Testis (tissue), 3 donors: Measurements from ENCODE around the gene VSIG10L. TPM values are rescaled to one million over a fixed set of nuclear protein-coding genes. Genes with fewer than 3 reads are reported as not detected.
A peak's percentile ranks its signal among the peaks of the same experiment; 100 is the strongest.

Experiments used
- DNase-seq: peaks from one replicate; pipeline ENCODE4 v3.0.0-alpha.2; 2019
- H3K27ac ChIP-seq, 2 donors: fragments of 200-600 bp; sonication (generic); one replicate each; pipeline ENCODE4 v1.5.1; 2019
- H3K27me3 ChIP-seq: fragments of 200-600 bp; sonication (generic); one replicate; pipeline ENCODE4 v1.5.1; 2019
- H3K36me3 ChIP-seq: fragments of 200-600 bp; sonication (generic); one replicate; pipeline ENCODE4 v1.5.1; 2017; ENCODE audit warnings: low read depth; ENCODE audit errors: missing control alignments
- H3K4me1 ChIP-seq: fragments of 200-600 bp; sonication (generic); one replicate; pipeline ENCODE4 v1.5.1; 2019
- H3K4me3 ChIP-seq, 2 donors: fragments of 200-600 bp; sonication (generic); one replicate each; pipeline ENCODE4 v1.5.1; 2017 to 2019
- H3K9me3 ChIP-seq: fragments of 200-600 bp; sonication (generic); one replicate; pipeline ENCODE4 v1.5.1; 2017
- CTCF ChIP-seq, 3 experiments: fragments of 450-650 bp in 2 of 3; fragments of 200-600 bp in 1 of 3; sonication (generic) in 1 of 3; IDR thresholded peaks; one replicate each; pipeline ENCODE4 v1.5.1; 2016 to 2019; ENCODE audit warnings: antibody characterized with exemption in 3 of 3, mild to moderate bottlenecking in 2 of 3, moderate library complexity in 1 of 3
- POLR2A ChIP-seq: fragments of 450-650 bp; IDR thresholded peaks from one replicate; pipeline ENCODE4 v1.6.1; 2017; ENCODE audit warnings: antibody characterized with exemption, mild to moderate bottlenecking, moderate library complexity
- WGBS, 2 donors: methylation state at CpG; one replicate each; pipeline ENCODE4 v1.1.5; 2018; 5-methylcytosine and 5-hydroxymethylcytosine counted together
- intact Hi-C: fragments of 100-400 bp; cut with DNase I; formaldehyde crosslinking; loops from one replicate; pipeline ENCODE4 v1.15.1; 2023; ENCODE audit warnings: low total_unique reads
- polyA plus RNA-seq: library from polyadenylated mRNA; stranded (reverse); fragments of 350-450 nt; fragmentation: Illumina TruSeq; extraction: RNeasy Lipid Tissue Mini Kit (QIAGEN cat#74804); gene quantifications from one replicate; pipeline ENCODE4 v1.2.3, GENCODE V29; 2014; ENCODE audit warnings: low read depth, low replicate concordance; ENCODE audit not compliant: insufficient read depth
- total RNA-seq, 2 donors: library from RNA; depleted of rRNA; stranded (reverse); fragments of >200 nt; gene quantifications; one replicate each; pipeline ENCODE4 v1.2.3, GENCODE V29; 2016

Gene VSIG10L
- total and polyA plus RNA-seq, 3 donors from 2014 or later, result 5.8 to 12.0 (median 10.5) TPM

DNA sequence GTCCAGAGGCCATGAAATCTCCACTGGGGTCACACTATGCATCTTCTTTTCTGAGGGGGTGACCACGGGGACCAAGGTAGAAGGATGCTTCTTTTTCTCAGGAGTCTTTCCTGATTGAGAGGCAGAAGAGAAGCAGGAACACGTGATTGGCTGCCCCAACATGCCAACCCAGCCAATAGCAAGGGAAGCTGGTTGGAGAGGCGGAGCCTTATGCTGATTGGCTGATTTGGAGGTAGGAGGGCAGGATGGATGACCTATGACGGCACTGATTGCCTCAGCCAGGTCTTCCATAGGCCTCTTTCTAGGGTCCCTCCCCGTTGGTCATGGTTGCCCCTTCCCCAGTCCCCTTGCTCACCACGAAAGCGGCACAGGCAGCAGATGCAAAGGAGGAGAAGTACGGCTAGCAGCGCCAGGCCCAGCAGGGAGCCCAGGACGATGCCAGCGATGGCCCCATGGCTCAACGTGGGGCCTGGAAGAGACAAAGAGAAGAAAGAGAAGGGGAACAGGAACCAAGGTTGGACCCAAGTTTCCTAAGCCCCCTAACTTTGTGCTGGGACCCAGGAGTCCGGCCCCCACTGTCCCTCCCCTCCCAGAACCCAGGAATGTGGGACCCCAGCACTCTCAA lies 8.0 kb downstream of the VSIG10L start:
- TF ChIP-seq POLR2A, result no peak
- TF ChIP-seq CTCF (IDR thresholded peaks at IDR 0.05), result no peak
- no peaks in the 10 kb centered on the region for H3K36me3 ChIP-seq
- no peaks in the 10 kb centered on the region for H3K9me3 ChIP-seq
- intact Hi-C loops, result no loop called here
- 55 to 72% methylated on average over 7 to 13 of the region's 13 CpGs for WGBS, 2 donors
- H3K27me3 ChIP-seq, result no peaks in the 10 kb centered on the region
- H3K4me1 ChIP-seq, result no peaks in the 10 kb centered on the region
- H3K4me3 ChIP-seq, result peak overlapping the region in 1 of 2 donors; percentile 1
- no peak overlapping the region for H3K27ac ChIP-seq
- DNase-seq, result peak; percentile 79

DNA sequence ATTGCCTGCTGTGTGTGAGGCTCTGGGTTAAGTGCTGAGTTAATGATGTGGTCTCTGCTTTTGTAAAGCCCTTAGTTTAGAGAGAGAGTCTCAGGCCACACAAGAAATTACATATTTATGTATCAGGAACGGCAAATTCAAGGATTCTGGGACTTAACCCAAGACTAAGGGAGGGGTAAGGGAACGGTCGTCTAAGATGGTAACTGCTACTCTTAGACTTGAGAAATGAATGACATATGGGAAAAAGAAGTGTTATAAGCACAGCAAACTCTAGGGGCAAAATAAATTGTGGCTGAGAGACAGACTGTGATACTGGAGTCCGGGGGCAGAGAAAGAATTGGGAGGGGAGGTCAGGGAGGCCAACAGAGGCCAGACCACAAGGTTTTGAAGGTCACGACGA lies 10.2 kb downstream of the VSIG10L start:
- TF ChIP-seq CTCF (IDR thresholded peaks at IDR 0.05) (no peak), POLR2A (no peak)
- Histone ChIP-seq H3K4me1 (no peaks in the 10 kb centered on the region), H3K4me3 (no peak overlapping the region), H3K27ac (no peak overlapping the region), H3K36me3 (no peaks in the 10 kb centered on the region), H3K27me3 (no peaks in the 10 kb centered on the region), H3K9me3 (no peaks in the 10 kb centered on the region)
- intact Hi-C loops, result no loop called here
- WGBS, 2 donors, result 77 to 91% methylated on average over 6 of the region's 6 CpGs
- no peak for DNase-seq

GRCh38 chr19:51331193-51331592 lies 10.7 kb downstream of the VSIG10L start:
- TF ChIP-seq POLR2A (no peak), CTCF (IDR thresholded peaks at IDR 0.05) (no peak)
- intact Hi-C loops, result no loop called here
- 82 to 84% methylated on average over 3 of the region's 3 CpGs for WGBS, 2 donors

GRCh38 chr19:51330366-51330765 lies 11.6 kb downstream of the VSIG10L start:
- intact Hi-C loops, result no loop called here
- no peaks in the 10 kb centered on the region for H3K4me1 ChIP-seq
- TF ChIP-seq CTCF (IDR thresholded peaks at IDR 0.05), result no peak
- no peak overlapping the region for H3K27ac ChIP-seq
- WGBS, 2 donors, result 74 to 88% methylated on average over 4 of the region's 4 CpGs
- H3K27me3 ChIP-seq, result no peaks in the 10 kb centered on the region
- H3K9me3 ChIP-seq, result no peaks in the 10 kb centered on the region
- DNase-seq, result no peak
- H3K36me3 ChIP-seq, result no peaks in the 10 kb centered on the region
- no peak overlapping the region for H3K4me3 ChIP-seq

More at GRCh38 chr19:51331193-51331592, 10.7 kb downstream of the VSIG10L start:
- no peak for DNase-seq
- Histone ChIP-seq H3K4me1 (no peaks in the 10 kb centered on the region), H3K27me3 (no peaks in the 10 kb centered on the region), H3K36me3 (no peaks in the 10 kb centered on the region), H3K4me3 (no peak overlapping the region), H3K9me3 (no peaks in the 10 kb centered on the region), H3K27ac (no peak overlapping the region)

GRCh38 chr19:51329411-51329810 lies 12.5 kb downstream of the VSIG10L start:
- Histone ChIP-seq H3K4me1 (no peaks in the 10 kb centered on the region), H3K27ac (no peak overlapping the region), H3K9me3 (no peaks in the 10 kb centered on the region), H3K4me3 (no peak overlapping the region), H3K27me3 (no peaks in the 10 kb centered on the region), H3K36me3 (no peaks in the 10 kb centered on the region)
- TF ChIP-seq POLR2A (no peak), CTCF (IDR thresholded peaks at IDR 0.05) (no peak)
- WGBS, 2 donors, result 86 to 93% methylated on average over 5 of the region's 5 CpGs
- no peak for DNase-seq
- intact Hi-C loops, result no loop called here
